ENCODE data around the gene PARK7.

- TF ChIP-seq CTCF (IDR thresholded peaks at IDR 0.05 in 4 of 5, conservative IDR thresholded peaks at IDR 0.05 in 1 of 5), result no peak
- no peak for TF ChIP-seq POLR2A (IDR thresholded peaks at IDR 0.05)
These were observed 57.1 kb downstream of the PARK7 start for GRCh38 chr1:8018492-8019228.

Measured in gastrocnemius medialis (tissue), 4 donors.